Mesothelial cell of epicardium (in vitro differentiated cells): Measurements from ENCODE around the gene NF1. TPM values are rescaled to one million over a fixed set of nuclear protein-coding genes. Genes with fewer than 3 reads are reported as not detected.

ENCODE experiments used
- DNase-seq, 2 experiments: peaks; one replicate each; pipeline ENCODE4 v3.0.0; 2021; ENCODE audit warnings: low spot score in 2 of 2; ENCODE audit not compliant: unreplicated experiment in 2 of 2
- H3K27ac Mint-ChIP-seq: 2 replicates; pipeline ENCODE4 v1.8.0; 2021; ENCODE audit warnings: mixed read lengths
- H3K27me3 Mint-ChIP-seq: 2 replicates; pipeline ENCODE4 v1.8.0; 2021; ENCODE audit warnings: low read depth, mixed read lengths
- H3K36me3 Mint-ChIP-seq: 2 replicates; pipeline ENCODE4 v1.8.0; 2021; ENCODE audit warnings: mixed read lengths
- H3K4me1 Mint-ChIP-seq: 2 replicates; pipeline ENCODE4 v1.8.0; 2021; ENCODE audit warnings: mixed read lengths
- H3K4me3 Mint-ChIP-seq: 2 replicates; pipeline ENCODE4 v1.8.0; 2021; ENCODE audit warnings: mild to moderate bottlenecking, moderate library complexity, mixed read lengths
- H3K9me3 Mint-ChIP-seq: 2 replicates; pipeline ENCODE4 v1.8.0; 2021; ENCODE audit warnings: mixed read lengths
- CTCF ChIP-seq: fragments of 200-600 bp; sonication (generic); IDR thresholded peaks from one replicate; pipeline ENCODE4 v1.5.0; 2021; ENCODE audit warnings: antibody characterized with exemption; ENCODE audit not compliant: unreplicated experiment
- total RNA-seq: library from RNA; stranded (reverse); gene quantifications from 3 replicates; pipeline ENCODE4 v1.2.1, GENCODE V29; 2021

NF1 gene
- total RNA-seq, 1 donor from 2014 or later, result 104 TPM

- no peak overlapping the region for H3K4me3 Mint-ChIP-seq
- no peaks in the 10 kb centered on the region for H3K27me3 Mint-ChIP-seq
- H3K36me3 Mint-ChIP-seq, result peaks cover 22% of the 10 kb centered on the region
- no peak for TF ChIP-seq CTCF
- H3K27ac Mint-ChIP-seq, result no peak overlapping the region
- H3K4me1 Mint-ChIP-seq, result peaks cover 6% of the 10 kb centered on the region
- no peak for DNase-seq
- H3K9me3 Mint-ChIP-seq, result peaks cover 13% of the 10 kb centered on the region
These were observed 43.3 kb upstream of the NF1 start for GRCh38 chr17:31051506-31051905.

GRCh38 chr17:31052187-31052889 lies 42.4 kb upstream of the NF1 start:
- H3K9me3 Mint-ChIP-seq, result peaks cover 13% of the 10 kb centered on the region
- H3K36me3 Mint-ChIP-seq, result peaks cover 22% of the 10 kb centered on the region
- TF ChIP-seq CTCF, result no peak
- H3K4me1 Mint-ChIP-seq, result peaks cover 6% of the 10 kb centered on the region
- H3K27me3 Mint-ChIP-seq, result no peaks in the 10 kb centered on the region
- no peak for DNase-seq
- no peak overlapping the region for H3K4me3 Mint-ChIP-seq
- H3K27ac Mint-ChIP-seq, result peak overlapping the region; percentile 52

GRCh38 chr17:31053071-31053470 lies 41.7 kb upstream of the NF1 start:
- TF ChIP-seq CTCF, result no peak
- Mint-ChIP-seq H3K36me3 (peaks cover 22% of the 10 kb centered on the region), H3K27me3 (no peaks in the 10 kb centered on the region), H3K9me3 (peaks cover 13% of the 10 kb centered on the region), H3K4me1 (peaks cover 6% of the 10 kb centered on the region), H3K4me3 (no peak overlapping the region), H3K27ac (no peak overlapping the region)
- DNase-seq, result no peak

- Mint-ChIP-seq H3K36me3 (peaks cover 17% of the 10 kb centered on the region), H3K4me1 (peaks cover 14% of the 10 kb centered on the region), H3K4me3 (no peak overlapping the region), H3K27me3 (no peaks in the 10 kb centered on the region), H3K27ac (no peak overlapping the region), H3K9me3 (peaks cover 13% of the 10 kb centered on the region)
- no peak for TF ChIP-seq CTCF
- no peak for DNase-seq
These were observed 40.0 kb upstream of the NF1 start for GRCh38 chr17:31054761-31055160.

GRCh38 chr17:31058976-31059375 lies 35.8 kb upstream of the NF1 start:
- no peaks in the 10 kb centered on the region for H3K27me3 Mint-ChIP-seq
- no peaks in the 10 kb centered on the region for H3K9me3 Mint-ChIP-seq
- no peak for TF ChIP-seq CTCF
- H3K4me3 Mint-ChIP-seq, result no peak overlapping the region
- H3K36me3 Mint-ChIP-seq, result no peaks in the 10 kb centered on the region
- no peak overlapping the region for H3K27ac Mint-ChIP-seq
- DNase-seq, result no peak
- H3K4me1 Mint-ChIP-seq, result peaks cover 13% of the 10 kb centered on the region
